ENCODE measurements around the gene TTC39A.
A peak's percentile ranks its signal among the peaks of the same experiment; 100 is the strongest.

The TTC39A gene

DNA sequence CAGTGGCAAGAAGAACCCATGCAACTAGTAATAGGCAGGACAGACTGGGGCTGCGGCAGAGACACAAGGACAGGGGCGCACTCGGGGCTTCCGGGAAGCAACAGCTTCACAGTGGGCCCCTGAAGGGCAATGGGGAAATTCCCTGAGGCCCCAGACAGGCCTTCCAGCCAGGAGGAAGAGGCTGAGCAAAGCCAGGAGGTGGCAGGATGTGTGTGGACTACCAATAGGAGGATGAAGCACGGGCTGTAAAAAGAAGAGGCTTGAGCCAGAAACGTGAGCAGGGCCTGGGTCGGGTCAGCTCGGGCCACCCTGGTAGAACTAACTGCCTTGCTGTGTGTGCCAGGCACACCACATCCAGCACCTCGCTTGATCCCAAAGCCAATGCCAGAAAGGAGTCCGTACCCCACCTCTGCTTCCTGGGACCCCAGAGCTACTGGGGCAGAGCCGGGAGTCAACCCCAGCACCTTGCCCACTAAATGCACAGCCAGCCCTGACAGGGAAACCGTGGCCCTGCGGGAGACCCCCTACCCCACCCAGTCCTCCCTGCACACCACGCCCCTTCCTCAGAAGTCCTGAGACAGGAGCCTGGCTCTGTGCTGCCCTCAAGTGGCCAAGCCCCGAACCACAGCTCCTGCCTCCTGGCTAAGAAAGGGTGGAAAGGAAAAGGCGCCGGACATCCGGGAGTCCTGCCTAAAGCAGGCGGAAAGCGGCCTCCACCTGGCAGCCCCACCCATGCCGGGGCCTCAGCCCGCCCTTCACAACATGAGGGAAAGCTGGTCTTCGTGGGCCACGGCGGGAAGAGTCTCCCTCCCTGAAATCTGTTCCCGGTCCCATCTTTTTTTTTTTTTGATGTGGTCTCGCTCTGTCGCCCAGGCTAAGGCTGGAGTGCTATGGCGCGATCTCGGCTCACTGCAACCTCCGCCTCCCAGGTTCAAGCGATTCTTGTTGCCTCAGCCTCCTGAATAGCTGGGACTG lies 33.7 kb downstream of the TTC39A start:
- DNase-seq, result peak; percentile 79

GRCh38 chr1:51295926-51296325 lies 34.4 kb downstream of the TTC39A start:
- no peak for DNase-seq

DNA sequence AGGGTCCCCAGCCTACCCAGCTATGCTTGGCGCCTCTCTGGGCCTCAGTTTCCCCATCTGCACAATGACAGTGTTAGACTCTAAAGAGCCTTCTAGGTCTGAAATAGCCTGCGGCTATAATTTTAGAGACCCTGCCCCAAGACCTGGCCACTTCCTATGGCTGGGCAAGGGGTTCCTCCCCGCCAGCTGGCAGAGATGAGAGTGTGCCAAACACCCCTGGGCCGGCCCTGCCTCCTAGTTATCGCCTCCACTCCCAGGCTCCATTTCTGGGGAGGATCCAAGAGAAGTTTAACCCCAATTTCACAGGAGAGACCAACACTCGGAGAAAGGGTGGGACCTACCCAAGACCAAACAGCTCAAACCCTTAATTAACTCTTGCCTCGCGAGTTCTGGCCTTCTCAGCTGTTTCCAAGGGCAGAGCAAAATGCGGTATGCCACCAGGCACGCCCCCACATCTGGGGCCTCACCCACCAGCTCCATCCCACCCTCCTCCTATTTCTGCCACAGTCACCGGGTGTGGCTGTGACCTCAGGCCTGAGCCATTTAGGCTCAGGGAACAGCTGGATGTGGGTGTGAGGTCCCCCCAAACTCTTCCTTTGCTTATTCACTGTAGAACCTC lies 35.7 kb downstream of the TTC39A start:
- no peak for DNase-seq

- DNase-seq, result no peak
These were observed 36.4 kb downstream of the TTC39A start for GRCh38 chr1:51293898-51294515.

DNA sequence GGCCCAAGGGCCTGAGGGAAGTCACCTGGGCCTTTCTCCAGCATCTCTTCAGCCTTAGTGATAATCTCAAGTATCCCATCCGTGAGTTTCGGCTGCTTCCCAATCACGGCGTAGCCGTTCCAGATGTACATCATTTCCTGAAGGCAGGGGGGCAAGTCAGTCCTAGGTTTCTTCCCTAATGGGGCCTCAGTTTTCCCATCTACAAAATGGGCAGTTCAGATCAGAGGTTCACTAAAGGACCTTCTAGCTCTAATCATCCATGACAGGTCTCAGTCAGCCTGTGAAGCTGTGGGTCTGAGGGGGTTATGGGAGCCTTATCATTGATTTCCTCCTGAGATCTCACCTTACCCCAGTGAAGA lies 39.9 kb downstream of the TTC39A start:
- DNase-seq, result no peak

GRCh38 chr1:51289676-51290488 lies 40.5 kb downstream of the TTC39A start:
- DNase-seq, result no peak

DNA sequence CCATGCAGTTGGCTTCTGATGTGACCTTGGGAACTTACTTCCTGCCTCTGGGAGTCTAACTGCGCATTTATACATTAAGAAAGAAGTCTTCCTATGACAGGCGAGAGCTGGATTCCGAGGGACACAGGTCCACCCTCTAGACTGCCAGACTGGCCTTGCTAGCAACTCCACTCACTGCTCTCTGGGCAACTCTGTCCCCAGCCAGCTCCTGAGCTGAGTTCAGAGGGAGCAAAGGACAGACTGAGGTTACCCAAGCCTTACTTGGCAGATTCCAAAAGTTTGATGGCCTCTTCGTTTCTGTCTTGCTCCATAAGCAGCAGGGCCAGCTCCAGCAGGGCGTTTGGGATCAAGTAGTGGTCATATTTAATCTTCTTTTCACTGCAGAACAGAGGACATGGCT lies 41.8 kb downstream of the TTC39A start:
- DNase-seq, result no peak

DNA sequence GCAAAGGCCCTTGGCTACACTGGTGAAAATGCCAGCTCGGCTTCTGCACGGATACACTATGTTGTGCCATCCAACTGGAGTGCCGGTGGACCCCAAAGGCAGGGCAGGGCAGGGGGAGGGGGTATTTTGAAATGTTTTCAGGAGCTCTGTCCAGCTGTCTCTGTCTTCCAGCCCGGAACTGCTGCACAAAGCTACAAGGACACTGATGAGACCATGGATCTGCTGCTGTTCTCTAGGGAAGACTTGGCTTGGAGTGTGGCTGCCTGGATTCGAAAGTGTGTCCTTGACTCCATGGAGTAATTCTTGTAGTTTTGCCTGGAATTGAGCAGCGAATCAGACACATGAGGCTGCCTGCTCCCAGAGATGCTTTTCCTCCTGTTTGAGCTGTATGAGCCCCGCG lies 42.4 kb downstream of the TTC39A start:
- no peak for DNase-seq

- no peak for DNase-seq
These were observed 45.3 kb downstream of the TTC39A start for GRCh38 chr1:51285055-51285454.

GRCh38 chr1:51284487-51284954 lies 45.8 kb downstream of the TTC39A start:
- peak; percentile 14 for DNase-seq

DNA sequence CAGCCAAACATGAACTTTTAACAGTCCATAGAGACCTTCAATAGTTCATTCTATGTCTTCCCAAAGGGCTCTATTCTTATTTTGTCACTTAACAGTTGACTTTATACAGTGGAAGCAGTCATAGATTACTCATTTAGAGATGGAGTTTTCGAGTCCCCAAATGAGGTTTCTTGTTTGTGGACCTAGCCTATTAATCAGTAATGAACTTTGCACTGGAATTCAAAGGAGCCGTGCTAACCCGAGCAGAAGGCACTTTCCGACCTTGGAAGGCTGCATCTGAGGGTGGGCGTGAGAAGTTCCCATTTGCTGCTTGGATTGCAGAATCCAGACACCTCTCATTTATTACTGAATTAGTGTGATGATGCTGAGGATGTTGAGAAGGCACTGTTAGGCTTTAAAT lies 46.4 kb downstream of the TTC39A start:
- no peak for DNase-seq

DNA sequence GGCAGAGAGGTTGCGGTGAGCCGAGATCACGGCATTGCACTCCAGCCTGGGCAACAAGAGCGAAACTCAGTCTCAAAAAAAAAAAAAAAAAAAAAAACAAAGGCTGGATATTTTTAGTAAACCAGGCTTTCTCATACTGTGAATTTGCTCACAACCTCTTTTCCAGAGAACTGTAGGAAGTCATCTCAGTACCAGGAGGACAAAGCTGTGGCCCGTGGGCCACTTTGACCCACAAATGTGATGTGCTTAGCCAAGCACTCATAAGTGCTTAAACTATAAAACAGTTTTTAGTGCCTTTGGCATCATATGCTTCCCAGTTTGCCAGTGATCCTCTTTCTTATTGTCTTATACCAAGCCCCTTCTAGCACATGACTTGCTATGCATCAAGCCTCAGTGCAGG lies 47.8 kb downstream of the TTC39A start:
- no peak for DNase-seq

GRCh38 chr1:51281807-51282206 lies 48.6 kb downstream of the TTC39A start:
- no peak for DNase-seq

DNA sequence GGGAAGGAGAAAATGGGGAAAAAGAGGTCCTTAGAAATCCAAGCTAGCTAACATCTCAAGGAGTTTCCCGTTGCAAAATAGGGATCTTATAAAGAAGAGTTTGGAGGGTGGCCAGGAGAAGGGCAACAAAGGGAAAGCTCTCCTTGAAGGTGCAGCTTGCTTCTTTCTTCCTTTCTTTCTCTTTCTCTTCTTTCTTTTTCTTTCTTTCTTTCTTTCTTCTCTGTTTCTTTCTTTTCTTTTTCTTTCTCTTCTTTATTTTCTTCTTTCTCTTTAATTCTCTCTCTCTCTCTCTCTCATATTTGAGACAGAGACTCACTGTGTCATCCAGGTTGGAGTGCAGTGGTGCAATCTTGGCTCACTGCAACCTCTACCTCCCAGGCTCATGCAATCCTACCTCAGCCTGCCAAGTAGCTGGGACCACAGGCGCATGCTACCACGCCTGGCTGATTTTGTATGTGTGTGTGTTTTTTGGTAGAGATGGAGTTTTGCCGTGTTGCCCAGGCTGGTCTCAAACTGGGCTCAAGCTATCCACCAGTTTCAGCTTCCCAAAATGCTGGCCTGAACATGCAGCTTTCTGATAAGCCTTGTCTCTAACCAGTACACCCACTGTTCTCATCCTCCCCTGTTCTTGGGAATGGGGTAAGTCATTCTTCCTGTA lies 49.9 kb downstream of the TTC39A start:
- DNase-seq, result no peak

GRCh38 chr1:51276286-51276685 lies 54.1 kb downstream of the TTC39A start:
- no peak for DNase-seq

- DNase-seq, result no peak
These were observed 55.7 kb downstream of the TTC39A start for GRCh38 chr1:51274676-51275075.

DNA sequence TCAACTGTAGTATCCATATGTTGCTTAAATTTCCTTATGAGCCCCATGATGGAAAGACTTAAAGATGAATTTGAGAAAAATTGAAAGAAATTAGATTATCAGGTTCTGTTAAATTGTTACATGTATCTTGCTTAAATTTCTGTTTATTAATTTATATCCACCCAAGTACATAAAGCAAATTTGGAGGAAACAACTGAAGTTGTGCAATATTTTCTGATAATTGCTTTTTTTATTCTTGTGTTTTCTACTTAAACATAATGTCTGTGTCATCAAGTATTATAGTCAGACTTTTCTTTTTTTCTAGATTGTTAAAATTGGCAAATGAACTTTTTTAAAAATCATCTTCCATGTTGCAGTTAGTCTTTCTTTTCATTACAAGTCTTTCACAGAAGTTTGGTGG lies 57.4 kb downstream of the TTC39A start:
- no peak for DNase-seq

- DNase-seq, result no peak
These were observed 59.6 kb downstream of the TTC39A start for GRCh38 chr1:51270751-51271150.

GRCh38 chr1:51268634-51269033 lies 61.7 kb downstream of the TTC39A start:
- DNase-seq, result no peak

- no peak for DNase-seq
These were observed 63.6 kb downstream of the TTC39A start for GRCh38 chr1:51266791-51267190.

- DNase-seq, result no peak
These were observed 64.2 kb downstream of the TTC39A start for GRCh38 chr1:51266181-51266580.

DNA sequence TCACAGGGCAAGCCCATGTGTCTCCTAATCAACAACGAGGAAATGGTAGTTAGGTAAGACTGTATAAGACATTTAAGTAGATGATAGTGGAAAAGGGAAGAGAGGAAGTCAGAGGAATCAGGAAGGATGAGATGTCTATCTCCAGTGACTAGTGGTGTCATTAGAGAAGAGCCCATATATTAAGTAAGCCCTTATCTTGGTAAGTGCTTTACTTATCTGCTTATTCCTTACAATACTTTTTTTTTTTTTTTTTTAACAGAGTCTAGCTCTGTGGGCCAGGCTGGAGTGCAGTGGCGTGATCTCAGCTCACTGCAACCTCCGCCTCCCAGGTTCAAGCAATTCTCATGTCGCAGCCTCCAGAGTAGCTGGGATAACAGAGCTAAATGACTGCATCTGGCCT lies 64.7 kb downstream of the TTC39A start:
- no peak for DNase-seq

Measured in EL (cell line).